HT1080 (cell line): Measurements from ENCODE around the gene S1PR3. TPM values are rescaled to one million over a fixed set of nuclear protein-coding genes. Genes with fewer than 3 reads are reported as not detected.
A peak's percentile ranks its signal among the peaks of the same experiment; 100 is the strongest.

Source experiments
- DNase-seq: peaks from one replicate; pipeline ENCODE4 v3.0.0-alpha.2; 2015; ENCODE audit warnings: low read depth
- total RNA-seq: library from RNA; depleted of rRNA; stranded (reverse); fragments of >200 nt; shearing (Covaris generic); gene quantifications from 2 replicates; pipeline ENCODE4 v1.2.3, GENCODE V29; 2014; rRNA removed

S1PR3 gene
- total RNA-seq, 1 experiment from 2014 or later = 0.05 TPM

DNA sequence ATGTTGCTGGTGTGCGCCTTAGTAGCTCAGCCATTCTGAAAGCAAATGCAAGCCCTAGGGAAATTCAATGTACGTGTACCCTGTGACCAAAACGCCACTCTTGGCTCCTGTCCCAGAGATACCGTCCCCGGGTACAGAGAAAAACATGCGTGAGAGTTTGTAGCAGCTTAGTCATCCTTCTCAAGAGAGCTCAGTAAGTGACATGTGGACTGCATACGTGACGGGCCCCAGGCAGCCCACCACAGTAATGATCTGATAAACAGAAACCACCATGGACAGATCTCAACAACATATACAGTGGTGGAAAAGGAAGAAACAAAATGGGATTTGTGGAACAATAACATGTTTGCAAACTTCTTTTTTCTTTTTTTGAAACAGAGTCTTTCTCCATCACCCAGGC, 45.1 kb downstream of the S1PR3 start:
- no peak for DNase-seq

DNA sequence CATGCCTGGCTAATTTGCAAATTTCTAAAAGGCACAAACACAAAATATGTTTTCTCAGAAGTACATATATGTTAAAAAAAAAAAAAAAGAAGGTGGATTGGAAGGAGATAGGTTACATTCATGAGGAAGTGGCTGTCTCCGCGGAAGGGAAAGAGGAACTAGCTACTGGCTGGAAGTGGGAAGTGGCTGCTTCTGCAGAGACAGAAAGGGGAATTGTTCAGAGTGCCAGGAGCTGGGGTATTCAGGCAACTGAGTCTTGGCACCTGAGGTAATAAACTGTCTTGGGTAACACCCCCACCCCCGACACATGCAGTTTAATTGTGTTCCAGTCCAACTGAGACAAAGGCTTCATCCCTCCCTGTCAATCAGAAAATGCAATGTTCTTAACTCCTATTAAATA, 45.6 kb downstream of the S1PR3 start:
- no peak for DNase-seq

DNA sequence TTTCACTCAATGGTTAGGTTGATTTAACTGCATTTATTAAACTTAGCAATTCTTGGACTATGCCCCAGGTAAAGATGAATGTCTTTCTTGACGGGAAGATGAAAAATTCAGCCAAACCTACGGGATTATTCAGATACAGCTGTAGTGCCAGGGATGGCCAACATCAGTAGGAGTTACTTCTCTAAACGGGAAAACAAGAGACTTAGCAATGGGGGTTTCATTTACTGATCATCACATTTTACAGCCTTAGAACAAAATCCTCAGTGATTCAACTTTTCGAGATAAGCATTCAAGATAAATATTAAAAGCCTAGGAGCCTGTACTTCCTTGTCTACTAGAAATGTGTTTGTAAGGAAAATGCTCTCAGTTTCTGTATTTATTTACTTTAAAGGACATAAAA, 46.1 kb downstream of the S1PR3 start:
- DNase-seq = no peak

DNA sequence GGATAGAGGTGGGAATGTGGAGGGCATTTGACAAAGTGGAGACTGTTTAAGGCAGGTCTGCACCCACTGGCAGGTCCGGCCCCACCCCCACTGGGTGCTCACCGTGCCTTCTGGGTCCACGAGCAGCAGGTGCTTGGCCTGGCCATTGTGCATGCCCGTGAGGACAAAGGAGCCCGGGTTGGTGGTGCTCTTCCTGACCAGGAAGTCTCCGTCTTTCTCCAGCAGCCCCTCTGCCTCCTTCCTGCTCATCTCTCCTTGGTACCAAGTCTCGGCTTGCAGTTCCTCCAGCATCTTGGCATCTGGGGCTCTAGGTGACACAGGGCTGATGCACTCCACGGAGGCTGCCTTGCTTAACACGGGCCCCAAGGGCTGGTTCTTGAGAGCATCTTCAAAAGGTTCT, 46.6 kb downstream of the S1PR3 start:
- DNase-seq = no peak

DNA sequence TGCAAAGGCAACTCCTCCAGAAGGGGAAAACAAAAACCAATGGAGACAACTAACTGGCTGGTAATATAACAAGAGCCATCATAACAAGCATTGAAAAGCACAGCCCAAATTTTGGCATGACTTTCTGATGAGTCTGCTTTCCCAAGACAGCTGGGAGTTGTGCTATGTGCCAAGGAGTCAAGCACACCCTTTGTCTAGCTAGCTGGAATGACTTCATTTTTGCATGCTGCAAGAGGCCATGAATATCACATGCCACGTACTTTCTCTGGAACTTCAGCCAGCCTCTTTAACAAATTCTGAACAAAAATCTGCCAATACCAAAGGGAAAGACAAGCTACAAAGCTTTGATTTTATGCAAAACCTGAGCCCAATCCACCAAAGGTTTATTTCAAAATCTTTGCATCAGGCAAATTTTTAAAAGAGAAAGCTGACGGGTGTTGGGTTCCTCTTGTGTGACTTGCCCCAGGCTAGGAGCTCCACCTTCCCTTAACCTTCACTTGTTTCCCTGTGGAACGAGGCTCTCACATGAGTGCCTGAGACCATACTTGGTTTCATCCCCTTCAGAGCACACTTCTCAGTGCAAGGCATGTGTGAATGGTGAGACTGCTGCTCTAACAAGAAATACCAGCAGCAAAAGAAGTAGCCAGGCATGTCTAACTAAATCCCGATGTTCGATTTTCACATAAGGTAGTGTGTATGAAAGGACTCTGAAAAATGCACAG, 47.3 kb downstream of the S1PR3 start:
- peak; percentile 22 for DNase-seq

DNA sequence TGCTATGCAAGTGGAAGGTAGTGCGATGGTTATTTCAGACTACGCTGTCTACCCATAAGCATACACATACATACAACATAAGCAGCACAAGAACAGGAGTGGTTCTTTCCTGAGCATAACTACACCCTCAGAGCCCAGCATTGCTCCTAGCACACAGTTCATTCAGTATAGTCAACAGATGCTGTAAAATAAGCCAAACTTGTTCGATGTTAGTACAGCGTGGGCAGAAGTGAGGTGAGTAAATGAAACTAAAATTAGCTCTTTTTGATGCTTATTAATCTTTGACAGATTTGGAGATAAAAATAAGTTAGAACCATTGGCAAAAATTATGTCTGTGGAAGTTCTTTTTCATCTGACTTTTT, 47.8 kb downstream of the S1PR3 start:
- no peak for DNase-seq

DNA sequence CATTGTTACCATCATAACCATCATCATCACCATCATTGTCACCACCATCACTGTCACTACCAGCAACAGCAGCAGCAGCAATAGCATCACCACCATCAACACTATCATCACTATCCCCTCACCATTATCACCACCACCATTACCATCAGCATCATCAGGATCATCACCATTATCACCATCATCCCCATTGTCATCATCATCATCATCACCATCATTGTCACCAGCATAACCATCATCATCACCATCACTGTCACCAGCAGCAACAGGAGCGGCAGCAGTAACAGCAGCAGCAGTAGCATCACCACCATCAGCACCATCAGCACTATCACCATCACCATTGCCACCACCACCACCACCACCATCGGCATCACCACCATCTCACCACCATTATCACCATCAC, 48.4 kb downstream of the S1PR3 start:
- DNase-seq = no peak

DNA sequence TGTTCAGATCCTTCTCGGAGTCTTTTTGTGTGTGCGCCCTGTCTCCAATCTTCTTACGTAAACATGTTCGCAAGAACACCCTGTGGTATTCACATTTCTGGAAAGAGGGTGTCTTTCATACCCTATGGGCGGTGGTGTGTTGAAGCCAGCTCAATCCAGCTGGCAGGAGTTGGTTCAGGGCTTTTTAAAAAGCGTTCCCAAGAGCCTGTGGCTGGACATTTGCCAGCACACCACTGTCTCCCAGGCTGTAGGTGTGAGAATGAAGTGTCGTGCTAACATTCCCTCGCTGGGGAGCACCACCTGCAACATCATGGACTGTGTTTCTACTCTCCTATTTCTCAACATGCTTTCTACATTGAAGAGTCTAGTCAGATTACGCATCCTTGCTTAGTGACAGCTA, 51.7 kb downstream of the S1PR3 start:
- DNase-seq = no peak

DNA sequence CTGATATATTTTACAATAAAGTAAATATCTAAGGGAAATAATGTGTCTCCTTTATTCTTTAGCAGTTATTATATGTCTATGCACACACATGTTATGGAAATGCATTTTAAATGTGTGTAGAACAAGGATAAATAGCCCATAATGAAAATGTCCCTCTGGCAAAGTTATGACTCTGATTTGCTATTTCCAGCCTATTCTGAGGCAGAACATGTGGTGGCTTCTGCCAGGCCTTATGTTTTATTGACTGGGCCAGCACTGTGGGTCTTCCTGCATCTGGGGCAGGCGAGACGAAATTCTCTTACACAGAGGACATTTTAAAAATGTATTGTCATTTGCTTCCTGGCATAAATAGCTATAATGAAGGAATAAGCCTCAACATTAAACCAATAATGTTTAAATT, 52.8 kb downstream of the S1PR3 start:
- DNase-seq = no peak

DNA sequence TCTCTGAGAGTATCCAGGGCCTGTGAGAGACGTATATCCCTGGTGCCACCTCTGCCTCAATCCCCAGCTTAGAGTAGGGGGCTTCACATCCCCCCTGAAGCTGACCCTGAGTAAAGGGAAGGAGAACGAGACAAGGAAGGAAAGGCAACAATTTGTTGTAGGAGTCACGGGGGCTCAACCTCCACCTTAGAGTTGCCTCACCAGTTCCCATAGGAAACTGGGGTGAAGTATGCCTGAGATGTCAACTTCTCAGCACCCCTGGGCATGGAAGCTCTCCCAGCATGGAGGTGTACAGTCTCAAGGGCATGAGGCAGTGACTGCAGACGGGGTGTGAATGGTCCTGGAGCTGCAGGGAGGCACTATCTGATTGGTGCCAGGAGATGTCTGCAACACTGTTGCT, 53.6 kb downstream of the S1PR3 start:
- DNase-seq = no peak

DNA sequence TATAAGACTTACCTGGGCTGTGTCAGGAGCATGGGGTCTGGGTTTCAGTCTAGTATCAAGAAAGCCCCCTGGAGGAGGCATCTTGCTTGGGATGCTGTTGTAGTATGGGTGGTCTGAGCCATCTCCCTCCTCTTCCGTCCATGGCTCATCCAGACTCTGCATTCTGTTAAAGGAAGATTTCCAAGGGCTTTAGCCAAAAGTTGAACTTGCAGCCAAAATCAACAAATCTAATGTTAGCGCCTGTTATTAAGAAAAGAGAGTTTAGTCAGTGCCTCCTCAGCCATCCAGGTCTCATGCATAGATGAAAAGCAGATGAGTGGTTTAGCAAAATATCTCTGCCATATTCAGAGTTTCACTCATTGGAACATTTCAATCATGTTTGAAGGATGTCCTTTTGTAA, 55.6 kb downstream of the S1PR3 start:
- no peak for DNase-seq

DNA sequence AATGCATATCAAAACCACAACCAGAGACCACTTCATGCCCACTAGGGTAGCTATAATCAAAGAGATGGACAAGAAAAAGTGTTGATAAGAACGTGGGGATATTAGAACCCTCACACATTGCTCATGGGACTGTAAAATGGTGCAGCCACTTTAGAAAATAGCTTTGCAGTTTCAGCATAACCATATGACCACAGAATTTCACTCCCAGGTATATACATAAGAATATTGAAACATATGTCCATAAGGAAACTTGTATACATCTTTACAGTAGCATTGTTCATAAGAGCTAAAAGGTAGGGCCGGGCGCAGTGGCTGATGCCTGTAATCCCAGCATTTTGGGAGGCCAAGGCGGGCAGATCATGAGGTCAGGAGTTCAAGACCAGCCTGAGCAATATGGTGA, 56.4 kb downstream of the S1PR3 start:
- DNase-seq = no peak

DNA sequence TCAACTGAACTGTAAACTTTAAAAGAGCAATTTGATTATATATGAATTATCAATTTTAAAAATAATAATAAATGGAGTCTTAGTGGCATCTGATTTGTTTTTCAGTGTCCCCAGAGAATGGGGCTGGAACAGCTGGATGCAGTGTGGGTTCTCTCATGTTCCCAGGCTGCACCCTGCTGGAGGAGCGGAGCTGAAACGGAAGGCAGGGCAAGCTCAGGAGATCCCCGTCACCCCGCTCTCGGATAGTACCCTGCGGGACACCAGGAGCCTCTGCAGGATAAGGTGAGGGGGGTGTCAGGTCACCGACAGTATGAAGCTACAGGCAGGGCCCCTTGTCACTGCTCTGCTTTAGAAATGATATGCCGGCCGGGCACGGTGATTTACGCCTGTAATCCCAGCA, 57.3 kb downstream of the S1PR3 start:
- no peak for DNase-seq

DNA sequence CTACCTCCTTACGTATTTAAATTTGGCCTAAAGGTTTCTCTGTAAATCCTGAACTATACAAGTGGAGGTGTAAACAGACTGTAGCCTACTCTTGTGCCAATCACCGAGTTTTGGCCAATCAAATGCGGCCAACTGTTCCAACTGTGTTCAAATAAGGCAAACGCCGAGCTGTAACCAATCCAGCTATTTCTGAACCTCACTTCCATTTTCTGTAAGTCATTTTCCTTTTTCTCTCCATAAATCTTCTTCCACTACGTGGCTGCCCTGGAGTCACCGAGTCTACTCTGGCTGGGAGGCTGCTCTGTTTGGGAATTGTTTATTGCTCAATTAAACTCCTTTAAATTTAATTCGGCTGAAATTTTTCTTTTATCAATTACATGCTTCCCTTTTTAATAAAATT, 58.4 kb downstream of the S1PR3 start:
- no peak for DNase-seq

DNA sequence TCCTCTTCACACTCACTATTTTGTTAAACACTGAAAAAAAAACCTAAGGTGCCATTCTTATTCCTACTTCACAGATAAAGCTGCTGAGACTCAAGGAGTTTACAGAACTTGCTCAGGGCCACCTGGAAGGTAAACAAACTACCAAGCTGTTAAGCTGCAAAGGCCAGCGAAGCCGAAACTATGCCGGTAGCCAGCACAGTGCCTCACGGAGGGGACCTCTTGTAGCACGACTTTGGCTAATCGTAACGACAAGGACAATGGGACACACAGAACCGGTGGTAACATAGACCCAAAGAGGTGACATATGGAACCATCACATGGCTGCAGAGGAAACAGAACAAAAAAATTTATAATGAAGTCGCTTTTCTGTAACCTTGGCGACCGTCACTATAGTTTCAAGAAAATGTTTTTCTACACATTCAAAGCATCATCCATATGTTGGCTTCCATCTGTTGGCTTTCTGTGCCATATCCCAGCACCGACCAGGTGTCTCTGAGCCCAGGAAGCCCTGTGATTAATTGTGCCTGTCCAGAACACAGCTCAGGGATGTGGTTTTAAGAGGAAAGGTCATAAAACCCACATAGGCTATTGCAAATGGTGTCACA, 60.3 kb downstream of the S1PR3 start:
- no peak for DNase-seq

DNA sequence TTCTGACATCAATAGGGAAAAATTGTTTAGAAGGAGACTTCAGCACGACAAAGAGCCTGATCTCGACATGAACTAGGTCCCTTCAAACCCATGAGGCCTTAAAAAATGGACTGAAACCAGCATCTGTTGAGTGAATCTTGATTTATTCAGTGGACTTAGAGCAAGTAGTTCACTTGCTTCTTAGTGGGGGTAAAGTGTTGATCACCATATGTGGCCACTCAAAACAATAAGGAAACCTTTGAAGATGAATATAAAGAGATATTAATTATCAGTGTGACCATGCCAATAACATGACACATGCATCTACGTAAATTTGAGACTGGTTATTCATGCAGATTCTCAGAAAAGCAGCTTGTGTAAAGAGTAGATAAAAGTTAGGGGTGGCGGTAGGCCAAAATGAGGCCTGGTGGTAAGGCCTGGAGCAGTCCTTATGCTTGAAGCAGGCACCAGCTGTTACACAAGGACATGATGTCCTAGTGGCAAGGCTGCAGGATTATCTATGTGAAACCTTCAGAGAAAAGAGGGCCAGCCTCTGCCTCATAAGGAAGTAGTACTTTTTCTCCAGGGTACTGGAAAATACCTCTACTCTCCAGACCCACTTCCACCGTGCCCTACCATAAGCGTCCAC, 61.3 kb downstream of the S1PR3 start:
- DNase-seq = no peak

DNA sequence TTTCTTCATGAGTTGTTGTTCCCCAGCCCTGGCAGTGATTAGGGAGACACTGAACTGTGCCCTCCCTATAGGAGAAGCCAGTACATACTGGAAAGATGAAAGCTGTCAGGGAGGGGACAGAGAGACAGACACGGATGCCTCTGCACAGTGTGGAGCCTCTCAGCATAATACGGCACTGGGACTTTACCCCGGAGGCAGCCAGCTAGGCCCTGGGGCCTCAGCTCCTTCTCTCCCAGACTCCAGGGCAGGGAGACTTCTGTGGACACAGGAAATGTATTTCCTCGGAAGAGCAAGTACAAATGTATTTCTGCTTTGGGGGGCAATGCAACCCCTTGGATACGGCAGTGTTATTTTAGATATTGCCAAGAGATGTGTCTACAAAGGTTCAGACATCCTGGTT, 62.0 kb downstream of the S1PR3 start:
- DNase-seq = no peak

Other genes with a start within 250 kb of the S1PR3 start
- gene SHC3, start 187.3 kb downstream of the S1PR3 start, total RNA-seq = 0.03 TPM in 2 replicates